Large intestine (tissue), 3 donors: ENCODE measurements around the gene LY6G6F. TPM values are rescaled to one million over a fixed set of nuclear protein-coding genes. Genes with fewer than 3 reads are reported as not detected.

Experiments used
- DNase-seq, 2 donors: peaks; one replicate each; pipeline versions ENCODE4 v3.0.0 to v3.0.0-alpha.2; 2013
- H3K27ac ChIP-seq: one replicate; pipeline ENCODE4 v1.5.1; 2013; ENCODE audit warnings: low read length
- H3K27me3 ChIP-seq: 2 replicates; pipeline ENCODE4 v1.6.1; 2013; ENCODE audit warnings: low read length; ENCODE audit not compliant: control insufficient read depth, insufficient read depth
- H3K36me3 ChIP-seq: 2 replicates; pipeline ENCODE4 v1.6.1; 2013; ENCODE audit warnings: low read length; ENCODE audit not compliant: control insufficient read depth, insufficient read depth
- H3K4me1 ChIP-seq: one replicate; pipeline ENCODE4 v1.6.1; 2013; ENCODE audit warnings: low read length; ENCODE audit not compliant: control insufficient read depth, insufficient read depth
- H3K4me3 ChIP-seq: one replicate; pipeline ENCODE4 v1.5.1; 2013; ENCODE audit warnings: low read length
- H3K9me3 ChIP-seq: one replicate; pipeline ENCODE4 v1.6.1; 2013; ENCODE audit warnings: mild to moderate bottlenecking, low read depth, low read length, moderate library complexity; ENCODE audit not compliant: control insufficient read depth
- WGBS: methylation state at CpG from one replicate; pipeline ENCODE4 v1.1.5; 2013; ENCODE audit warnings: low lambda C conversion rate; ENCODE audit not compliant: insufficient coverage; 5-methylcytosine and 5-hydroxymethylcytosine counted together
- polyA plus RNA-seq: library from polyadenylated mRNA; unstranded; fragments of 120-200 nt; gene quantifications from one replicate; pipeline ENCODE4 v1.2.1, GENCODE V29; 2013

LY6G6F gene
- polyA plus RNA-seq, 1 donor: 0.07 TPM

DNA sequence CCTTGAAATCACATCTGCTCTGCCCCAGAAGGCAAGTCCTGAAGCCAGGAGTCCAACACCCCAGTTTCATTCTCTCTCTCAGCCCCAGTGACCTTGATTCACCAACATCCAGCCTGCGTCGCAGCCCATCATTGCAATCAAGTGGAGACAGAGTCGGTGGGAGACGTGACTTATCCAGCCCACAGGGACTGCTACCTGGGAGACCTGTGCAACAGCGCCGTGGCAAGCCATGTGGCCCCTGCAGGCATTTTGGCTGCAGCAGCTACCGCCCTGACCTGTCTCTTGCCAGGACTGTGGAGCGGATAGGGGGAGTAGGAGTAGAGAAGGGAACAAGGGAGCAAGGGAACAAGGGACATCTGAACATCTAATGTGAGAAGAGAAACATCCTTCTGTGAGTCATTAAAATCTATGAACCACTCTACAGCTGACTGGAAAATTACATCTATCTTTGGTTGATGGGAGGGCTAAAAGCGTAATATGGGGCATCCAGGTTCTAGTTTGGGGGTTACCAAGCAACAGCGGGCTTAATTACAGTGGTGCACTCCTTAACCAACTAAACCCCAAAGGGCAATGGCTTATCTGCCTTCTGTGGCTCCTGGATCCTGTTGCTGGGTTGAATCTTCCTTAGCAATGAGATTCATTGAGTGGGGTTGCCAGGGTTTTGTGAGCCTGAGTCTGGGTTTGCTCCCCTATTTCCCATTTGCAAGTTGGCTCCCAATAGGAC, 11.0 kb downstream of the LY6G6F start:
- DNase-seq: peak in 1 of 2 donors; percentile 15
- H3K4me1 ChIP-seq: peaks cover 26% of the 10 kb centered on the region
- H3K4me3 ChIP-seq: no peak overlapping the region
- H3K36me3 ChIP-seq: no peaks in the 10 kb centered on the region
- WGBS: no CpG with 5 or more reads among the region's 10 CpGs
- no peak overlapping the region for H3K27ac ChIP-seq
- H3K27me3 ChIP-seq: no peaks in the 10 kb centered on the region
- H3K9me3 ChIP-seq: no peaks in the 10 kb centered on the region

DNA sequence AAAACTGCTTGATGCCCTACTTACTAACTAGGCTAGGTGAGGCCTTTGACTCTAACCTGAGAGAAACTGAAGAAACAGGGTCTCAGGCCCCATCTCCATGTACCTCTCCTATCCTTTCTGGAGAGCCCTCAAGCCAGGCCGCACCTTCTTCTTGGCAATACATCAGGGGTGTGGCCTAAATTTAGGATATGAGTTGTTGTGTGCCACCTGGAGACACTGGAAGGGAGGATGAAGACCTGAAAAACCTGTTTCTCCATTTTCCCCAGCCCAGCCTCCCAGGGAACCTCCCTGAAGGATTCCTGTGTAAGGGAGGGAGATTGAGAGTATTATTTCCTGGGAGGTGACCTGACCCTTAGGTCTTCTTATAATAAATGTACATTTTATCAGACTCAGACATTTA, 11.6 kb downstream of the LY6G6F start:
- H3K9me3 ChIP-seq: no peaks in the 10 kb centered on the region
- H3K27ac ChIP-seq: no peak overlapping the region
- H3K4me3 ChIP-seq: no peak overlapping the region
- peaks cover 24% of the 10 kb centered on the region for H3K4me1 ChIP-seq
- no peaks in the 10 kb centered on the region for H3K36me3 ChIP-seq
- no peaks in the 10 kb centered on the region for H3K27me3 ChIP-seq
- DNase-seq: peak in 1 of 2 donors; percentile 78
- WGBS: no CpG with 5 or more reads among the region's 1 CpG

DNA sequence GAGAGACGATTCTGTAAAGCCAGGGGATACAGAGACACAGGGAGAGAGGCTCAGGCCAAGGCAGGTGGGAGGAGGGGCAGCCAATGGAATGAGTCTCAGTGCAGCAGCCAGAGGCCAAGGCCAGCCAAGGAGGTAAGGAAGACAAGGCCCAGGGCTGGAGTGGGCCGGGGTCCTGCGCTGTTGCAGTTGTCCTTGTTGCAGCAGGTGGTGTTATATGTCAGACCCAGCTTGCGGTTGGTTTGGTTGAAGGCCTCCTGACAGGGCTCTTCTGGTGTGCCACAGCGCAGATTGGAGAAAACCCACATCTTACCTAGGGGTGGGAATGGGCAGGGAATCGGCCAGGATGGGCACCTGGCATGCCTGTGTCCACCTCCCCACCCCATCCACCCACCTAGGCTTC, 12.3 kb downstream of the LY6G6F start:
- no peak for DNase-seq
- Histone ChIP-seq H3K27me3 (no peaks in the 10 kb centered on the region), H3K4me1 (peaks cover 16% of the 10 kb centered on the region), H3K9me3 (peaks cover 2% of the 10 kb centered on the region), H3K36me3 (no peaks in the 10 kb centered on the region), H3K27ac (no peak overlapping the region), H3K4me3 (no peak overlapping the region)
- WGBS: no CpG with 5 or more reads among the region's 6 CpGs

DNA sequence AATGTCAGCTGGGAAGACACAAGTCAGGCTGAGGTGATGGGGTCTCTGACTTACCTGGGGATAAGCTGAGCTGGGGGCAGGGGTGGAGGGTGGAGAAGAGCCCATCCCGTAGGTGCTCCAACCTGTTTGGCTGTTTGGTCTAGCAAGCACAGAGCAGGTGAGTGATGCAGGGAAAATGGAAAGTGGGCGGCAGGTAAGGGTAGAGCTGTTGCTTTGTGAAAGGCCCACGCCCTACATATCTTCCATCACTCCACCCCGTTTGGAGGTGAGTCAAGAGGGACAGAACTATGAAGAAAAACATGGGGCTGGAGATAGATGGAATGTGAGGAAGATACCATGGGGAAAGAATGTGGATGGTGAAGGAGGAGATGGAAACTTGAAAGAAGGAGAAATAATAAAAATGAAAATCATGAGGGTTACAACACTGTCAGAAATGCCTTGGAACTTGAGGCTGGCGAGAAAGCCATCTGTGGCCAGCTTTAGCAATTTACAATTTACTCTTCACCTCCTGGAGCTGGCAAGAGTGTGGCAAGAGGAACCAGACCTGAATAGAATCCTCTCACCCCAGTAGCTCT, 13.6 kb downstream of the LY6G6F start:
- WGBS: 50% methylated on average over 1 of the region's 5 CpGs
- Histone ChIP-seq H3K9me3 (peaks cover 2% of the 10 kb centered on the region), H3K4me1 (peaks cover 7% of the 10 kb centered on the region), H3K4me3 (no peak overlapping the region), H3K27me3 (no peaks in the 10 kb centered on the region), H3K36me3 (no peaks in the 10 kb centered on the region), H3K27ac (no peak overlapping the region)
- no peak for DNase-seq

DNA sequence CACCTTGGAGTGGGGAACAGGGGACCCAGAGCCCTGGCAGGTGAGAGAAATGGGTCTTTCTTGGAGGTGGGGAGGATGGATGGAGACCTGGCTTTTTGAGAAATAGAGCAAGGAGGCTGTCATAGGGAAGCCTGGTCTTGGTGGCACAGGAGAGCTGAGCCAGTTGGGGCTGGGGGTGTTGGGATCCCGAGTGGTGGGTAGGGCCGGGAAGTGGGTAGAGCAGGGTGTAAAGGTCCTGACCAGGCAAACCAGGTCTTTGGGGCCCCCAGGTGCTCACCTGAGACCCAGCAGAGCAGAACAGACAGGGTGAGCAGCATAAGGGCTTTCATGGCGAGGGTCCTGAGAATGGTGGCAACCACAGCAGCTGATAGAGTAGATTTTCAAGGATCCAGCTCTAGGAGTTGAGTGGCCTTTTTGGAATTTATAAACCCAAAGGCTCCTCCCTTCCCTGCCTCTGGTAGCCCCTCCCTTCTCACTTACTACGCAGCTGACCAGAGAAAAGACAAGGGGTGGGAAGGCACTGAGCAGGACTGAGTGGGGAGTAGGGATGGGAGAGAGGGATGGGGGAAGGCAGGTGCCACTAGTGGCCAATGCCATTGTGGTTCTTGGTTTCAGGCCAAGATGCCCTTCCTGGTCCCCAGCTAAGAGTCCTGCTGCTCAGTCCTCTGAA, 14.8 kb downstream of the LY6G6F start, which contains the start of gene LY6G6C:
Gene LY6G6C (minus strand): TSS at position 396 of the 670 bp plus-strand sequence. CDS start 67 bp downstream, at position 329.
- Histone ChIP-seq H3K27ac (no peak within 1 kb of the TSS), H3K27me3 (no peaks in the 10 kb centered on the region), H3K36me3 (peaks cover 11% of the 10 kb centered on the region), H3K9me3 (peaks cover 2% of the 10 kb centered on the region), H3K4me3 (no peak within 1 kb of the TSS), H3K4me1 (peaks cover 7% of the 10 kb centered on the region)
- WGBS: no CpG with 5 or more reads among the region's 4 CpGs
- DNase-seq: no peak

- H3K9me3 ChIP-seq: peaks cover 2% of the 10 kb centered on the region
- peaks cover 10% of the 10 kb centered on the region for H3K4me1 ChIP-seq
- H3K36me3 ChIP-seq: peaks cover 18% of the 10 kb centered on the region
- no peaks in the 10 kb centered on the region for H3K27me3 ChIP-seq
- no peak overlapping the region for H3K27ac ChIP-seq
- WGBS: no CpG with 5 or more reads among the region's 3 CpGs
- DNase-seq: no peak
- no peak overlapping the region for H3K4me3 ChIP-seq
Measured at GRCh38 chr6:31722173-31722572, 15.5 kb downstream of the LY6G6F start.

DNA sequence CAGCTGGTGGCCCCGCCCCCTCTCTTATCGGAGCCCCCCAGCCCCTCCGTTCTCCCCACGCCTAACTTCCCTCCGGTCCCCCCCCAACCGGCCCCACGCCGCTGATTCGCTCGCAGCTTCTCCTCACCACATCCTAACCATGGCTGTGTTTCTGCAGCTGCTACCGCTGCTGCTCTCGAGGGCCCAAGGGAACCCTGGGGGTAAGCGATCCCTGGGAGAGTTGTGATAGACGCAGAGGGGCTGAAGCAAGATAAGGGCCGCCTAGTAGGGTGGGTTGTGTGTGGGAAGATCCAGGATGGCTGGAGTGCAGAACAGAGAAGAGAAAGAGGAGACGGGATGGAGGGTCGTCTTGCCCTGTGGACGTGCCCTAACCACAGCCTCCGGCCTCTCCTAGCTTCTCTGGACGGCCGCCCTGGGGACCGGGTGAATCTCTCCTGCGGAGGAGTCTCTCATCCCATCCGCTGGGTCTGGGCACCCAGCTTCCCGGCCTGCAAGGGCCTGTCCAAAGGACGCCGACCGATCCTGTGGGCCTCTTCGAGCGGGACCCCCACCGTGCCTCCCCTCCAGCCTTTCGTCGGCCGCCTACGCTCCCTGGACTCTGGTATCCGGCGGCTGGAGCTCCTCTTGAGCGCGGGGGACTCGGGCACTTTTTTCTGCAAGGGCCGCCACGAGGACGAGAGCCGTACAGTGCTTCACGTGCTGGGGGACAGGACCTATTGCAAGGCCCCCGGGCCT, 16.7 kb downstream of the LY6G6F start, which contains the start of gene MPIG6B:
Gene MPIG6B (plus strand): TSS at position 129 of the 735 bp plus-strand sequence. CDS start 11 bp downstream, at position 140.
- 67% methylated on average over 1 of the region's 46 CpGs for WGBS
- H3K9me3 ChIP-seq: peaks cover 2% of the 10 kb centered on the region
- no peak for DNase-seq
- peaks cover 16% of the 10 kb centered on the region for H3K4me1 ChIP-seq
- H3K27me3 ChIP-seq: no peaks in the 10 kb centered on the region
- H3K4me3 ChIP-seq: no peak within 1 kb of the TSS
- peaks cover 27% of the 10 kb centered on the region for H3K36me3 ChIP-seq
- H3K27ac ChIP-seq: no peak within 1 kb of the TSS

GRCh38 chr6:31723980-31724691, 17.5 kb downstream of the LY6G6F start:
- peaks cover 2% of the 10 kb centered on the region for H3K9me3 ChIP-seq
- no peak overlapping the region for H3K27ac ChIP-seq
- H3K4me1 ChIP-seq: peaks cover 15% of the 10 kb centered on the region
- WGBS: 93% methylated on average over 4 of the region's 25 CpGs
- DNase-seq: no peak
- H3K4me3 ChIP-seq: no peak overlapping the region
- H3K27me3 ChIP-seq: no peaks in the 10 kb centered on the region
- H3K36me3 ChIP-seq: peaks cover 27% of the 10 kb centered on the region

- no peak for DNase-seq
- WGBS: no CpG with 5 or more reads among the region's 12 CpGs
- no peaks in the 10 kb centered on the region for H3K27me3 ChIP-seq
- no peak overlapping the region for H3K4me3 ChIP-seq
- H3K9me3 ChIP-seq: peaks cover 2% of the 10 kb centered on the region
- no peak overlapping the region for H3K27ac ChIP-seq
- peaks cover 18% of the 10 kb centered on the region for H3K4me1 ChIP-seq
- peaks cover 32% of the 10 kb centered on the region for H3K36me3 ChIP-seq
Measured at GRCh38 chr6:31725502-31726350, 19.1 kb downstream of the LY6G6F start.
